H9 (cell line): ENCODE data around the gene CENPO. TPM values are rescaled to one million over a fixed set of nuclear protein-coding genes. Genes with fewer than 3 reads are reported as not detected.

ENCODE experiments used
- DNase-seq: peaks from one replicate; pipeline ENCODE4 v3.0.0-alpha.2; 2017
- H2AFZ ChIP-seq: one replicate; pipeline ENCODE4 v1.6.1; 2013; ENCODE audit warnings: mild to moderate bottlenecking, low read length, control low read depth, moderate library complexity
- H2AK5ac ChIP-seq: 2 replicates; pipeline ENCODE4 v1.6.1; 2013; ENCODE audit warnings: low read length, control low read depth, mixed read lengths; ENCODE audit not compliant: insufficient read length
- H2BK120ac ChIP-seq: one replicate; pipeline ENCODE4 v1.6.1; 2013; ENCODE audit warnings: low read depth, mild to moderate bottlenecking, low read length, control low read depth, inconsistent platforms; ENCODE audit not compliant: poor library complexity, severe bottlenecking
- H2BK12ac ChIP-seq: 2 replicates; pipeline ENCODE4 v1.6.1; 2013; ENCODE audit warnings: low read length, control low read depth, mixed read lengths, low read depth; ENCODE audit not compliant: insufficient read length
- H2BK15ac ChIP-seq: 2 replicates; pipeline ENCODE4 v1.6.1; 2013; ENCODE audit warnings: low read depth, low read length, control low read depth
- H2BK20ac ChIP-seq: one replicate; pipeline ENCODE4 v1.6.1; 2013; ENCODE audit warnings: low read depth, mild to moderate bottlenecking, low read length, control low read depth, inconsistent platforms; ENCODE audit not compliant: poor library complexity, severe bottlenecking
- H2BK5ac ChIP-seq: 2 replicates; pipeline ENCODE4 v1.6.1; 2013; ENCODE audit warnings: low read length, control low read depth, mixed read lengths; ENCODE audit not compliant: insufficient read length
- H3K14ac ChIP-seq: 2 replicates; pipeline ENCODE4 v1.6.1; 2013; ENCODE audit warnings: low read length, control low read depth; ENCODE audit not compliant: insufficient read depth
- H3K18ac ChIP-seq: 2 replicates; pipeline ENCODE4 v1.6.1; 2013; ENCODE audit warnings: low read depth, mild to moderate bottlenecking, mixed read lengths, low read length, control low read depth; ENCODE audit not compliant: insufficient read length
- H3K23ac ChIP-seq: 2 replicates; pipeline ENCODE4 v1.6.1; 2013; ENCODE audit warnings: low read length, control low read depth, mixed read lengths, low read depth; ENCODE audit not compliant: insufficient read length
- H3K23me2 ChIP-seq: 2 replicates; pipeline ENCODE4 v1.6.1; 2013; ENCODE audit warnings: low read depth, mild to moderate bottlenecking, mixed read lengths, low read length, control low read depth; ENCODE audit not compliant: insufficient read length, poor library complexity, severe bottlenecking
- H3K27ac ChIP-seq: 2 replicates; pipeline ENCODE4 v1.5.1; 2013; ENCODE audit warnings: low read length, control low read depth, mixed read lengths, low read depth; ENCODE audit not compliant: insufficient read length
- H3K27me3 ChIP-seq: 2 replicates; pipeline ENCODE4 v1.6.1; 2013; ENCODE audit warnings: low read length, control low read depth, inconsistent platforms; ENCODE audit not compliant: insufficient read depth
- H3K4ac ChIP-seq: 2 replicates; pipeline ENCODE4 v1.6.1; 2013; ENCODE audit warnings: low read depth, mild to moderate bottlenecking, control low read depth, inconsistent platforms, low read length, moderate library complexity
- H3K4me1 ChIP-seq: 2 replicates; pipeline ENCODE4 v1.6.1; 2013; ENCODE audit warnings: low read length, control low read depth, inconsistent platforms; ENCODE audit not compliant: insufficient read depth
- H3K4me2 ChIP-seq: 2 replicates; pipeline ENCODE4 v1.6.1; 2013; ENCODE audit warnings: low read length, control low read depth, mixed read lengths; ENCODE audit not compliant: insufficient read length, insufficient read depth
- H3K56ac ChIP-seq: 2 replicates; pipeline ENCODE4 v1.6.1; 2013; ENCODE audit warnings: low read depth, mild to moderate bottlenecking, mixed read lengths, low read length, control low read depth; ENCODE audit not compliant: insufficient read length
- H3K79me1 ChIP-seq: 2 replicates; pipeline ENCODE4 v1.6.1; 2013; ENCODE audit warnings: low read depth, mild to moderate bottlenecking, moderate library complexity, low read length, control low read depth, inconsistent platforms; ENCODE audit not compliant: insufficient read depth, poor library complexity, severe bottlenecking
- H3K79me2 ChIP-seq: 2 replicates; pipeline ENCODE4 v1.6.1; 2013; ENCODE audit warnings: low read length, control low read depth, inconsistent platforms; ENCODE audit not compliant: insufficient read depth
- H3K9ac ChIP-seq: 2 replicates; pipeline ENCODE4 v1.6.1; 2013; ENCODE audit warnings: low read length, control low read depth, mixed read lengths; ENCODE audit not compliant: insufficient read length; ENCODE audit errors: extremely low read depth
- H3K9me3 ChIP-seq: one replicate; pipeline ENCODE4 v1.6.1; 2013; ENCODE audit warnings: low read depth, low read length, inconsistent platforms; ENCODE audit not compliant: control insufficient read depth
- H3T11ph ChIP-seq: one replicate; pipeline ENCODE4 v1.6.1; 2013; ENCODE audit warnings: mild to moderate bottlenecking, low read length, control low read depth, inconsistent platforms
- H4K20me1 ChIP-seq: one replicate; pipeline ENCODE4 v1.6.1; 2013; ENCODE audit not compliant: control insufficient read depth, insufficient read length, insufficient read depth
- H4K5ac ChIP-seq: 2 replicates; pipeline ENCODE4 v1.6.1; 2013; ENCODE audit warnings: low read depth, mild to moderate bottlenecking, mixed read lengths, low read length, control low read depth; ENCODE audit not compliant: insufficient read length
- H4K8ac ChIP-seq: replicated peaks from 2 replicates; pipeline ENCODE4 v1.6.1; 2013; ENCODE audit warnings: low read length, control low read depth, mixed read lengths, low read depth; ENCODE audit not compliant: insufficient read length
- H4K91ac ChIP-seq: 2 replicates; pipeline ENCODE4 v1.6.1; 2013; ENCODE audit warnings: low read depth, mild to moderate bottlenecking, moderate library complexity, mixed read lengths, low read length, control low read depth; ENCODE audit not compliant: insufficient read length
- H3K27ac Mint-ChIP-seq, 3 experiments: 2 replicates in 2 of 3; 3 replicates in 1 of 3; pipeline ENCODE4 v1.8.0; 2020 to 2021; ENCODE audit warnings: mixed read lengths in 3 of 3, mild to moderate bottlenecking in 1 of 3, moderate library complexity in 1 of 3
- H3K27me3 Mint-ChIP-seq: 2 replicates; pipeline ENCODE4 v1.8.0; 2021; ENCODE audit warnings: low read depth, mild to moderate bottlenecking, moderate library complexity, mixed read lengths
- H3K36me3 Mint-ChIP-seq, 3 experiments: 2 replicates in 2 of 3; 3 replicates in 1 of 3; pipeline ENCODE4 v1.8.0; 2020 to 2021; ENCODE audit warnings: low read depth in 3 of 3, mixed read lengths in 3 of 3; ENCODE audit not compliant: insufficient read depth in 1 of 3
- H3K4me1 Mint-ChIP-seq, 2 experiments: 2 replicates each; pipeline ENCODE4 v1.8.0; 2020; ENCODE audit warnings: mixed read lengths in 2 of 2
- H3K4me3 Mint-ChIP-seq, 2 experiments: 2 replicates in 1 of 2; 3 replicates in 1 of 2; pipeline ENCODE4 v1.8.0; 2020 to 2021; ENCODE audit warnings: mild to moderate bottlenecking in 2 of 2, mixed read lengths in 2 of 2, moderate library complexity in 1 of 2
- H3K9me3 Mint-ChIP-seq, 2 experiments: 2 replicates in 1 of 2; 3 replicates in 1 of 2; pipeline ENCODE4 v1.8.0; 2020; ENCODE audit warnings: mild to moderate bottlenecking in 2 of 2, mixed read lengths in 2 of 2, moderate library complexity in 1 of 2
- WGBS: extraction: QIAGEN DNeasy Blood & Tissue Kit; methylation state at CpG from one replicate; pipeline ENCODE4 v1.1.7; 2013; ENCODE audit warnings: missing lambda C conversion rate, low lambda C conversion rate, mixed read lengths; ENCODE audit not compliant: insufficient read length; ENCODE audit errors: extremely low coverage; 5-methylcytosine and 5-hydroxymethylcytosine counted together
- total RNA-seq: library from RNA; stranded (reverse); gene quantifications from 2 replicates; pipeline ENCODE4 v1.2.1, GENCODE V29; 2021
- TF ChIP-seq, protein P1 (sequence below): fragments of 200-600 bp; sonication (generic); conservative IDR thresholded peaks from 3 replicates; pipeline ENCODE4 v1.8.0; 2021; ENCODE audit warnings: antibody characterized with exemption, mild to moderate bottlenecking

Gene CENPO
- total RNA-seq, 1 experiment from 2014 or later = 49.5 TPM

DNA sequence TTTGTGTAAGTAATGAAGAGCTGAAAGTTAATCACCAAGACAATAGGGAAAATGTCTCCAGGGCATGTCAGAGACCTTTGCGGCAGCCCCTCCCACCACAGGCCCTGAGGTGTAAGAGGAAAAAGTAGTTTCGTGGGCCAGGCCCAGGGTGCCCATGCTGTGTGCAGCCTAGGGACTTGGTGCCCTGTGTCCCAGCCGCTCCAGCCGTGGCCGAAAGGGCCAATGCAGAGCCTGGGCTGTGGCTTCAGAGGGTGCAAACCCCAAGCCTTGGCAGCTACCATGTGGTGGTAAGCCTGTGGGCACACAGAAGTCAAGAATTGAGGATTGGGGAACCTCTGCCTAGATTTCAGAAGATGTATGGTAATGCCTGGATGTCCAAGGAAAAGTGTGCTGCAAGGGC lies 52.5 kb downstream of the CENPO start:
- H2BK15ac ChIP-seq = no peak overlapping the region

More for the DNA sequence above, 52.5 kb downstream of the CENPO start:
- no peak overlapping the region for H3K27ac Mint-ChIP-seq
- Histone ChIP-seq H3K79me2 (no peaks in the 10 kb centered on the region), H2BK120ac (no peak overlapping the region), H3K18ac (no peak overlapping the region), H2BK5ac (no peak overlapping the region), H4K91ac (no peak overlapping the region), H3K4me2 (no peak overlapping the region), H3K56ac (no peak overlapping the region), H3K9ac (no peak overlapping the region), H3K79me1 (no peaks in the 10 kb centered on the region), H3K27me3 (no peaks in the 10 kb centered on the region), H3K9me3 (peaks cover 8% of the 10 kb centered on the region), H2AK5ac (no peak overlapping the region), H3K4me1 (no peaks in the 10 kb centered on the region), H3K23ac (no peak overlapping the region), H4K8ac (no peak overlapping the region), H2AFZ (no peak overlapping the region), H3T11ph (no peak overlapping the region), H2BK12ac (no peak overlapping the region), H4K5ac (no peak overlapping the region), H2BK20ac (no peak overlapping the region), H4K20me1 (no peaks in the 10 kb centered on the region), H3K23me2 (no peaks in the 10 kb centered on the region), H3K27ac (no peak overlapping the region), H3K4ac (no peak overlapping the region), H3K14ac (no peak overlapping the region)
- no peak overlapping the region for H3K4me3 Mint-ChIP-seq
- WGBS = no CpG with 5 or more reads among the region's 5 CpGs
- H3K36me3 Mint-ChIP-seq = peaks cover 28 to 43% (median 38%) of the 10 kb centered on the region in 3 experiments
- no peaks in the 10 kb centered on the region; the same call in 1 of the 2 replicates for H3K27me3 Mint-ChIP-seq
- DNase-seq = no peak
- TF ChIP-seq, protein P1, sequence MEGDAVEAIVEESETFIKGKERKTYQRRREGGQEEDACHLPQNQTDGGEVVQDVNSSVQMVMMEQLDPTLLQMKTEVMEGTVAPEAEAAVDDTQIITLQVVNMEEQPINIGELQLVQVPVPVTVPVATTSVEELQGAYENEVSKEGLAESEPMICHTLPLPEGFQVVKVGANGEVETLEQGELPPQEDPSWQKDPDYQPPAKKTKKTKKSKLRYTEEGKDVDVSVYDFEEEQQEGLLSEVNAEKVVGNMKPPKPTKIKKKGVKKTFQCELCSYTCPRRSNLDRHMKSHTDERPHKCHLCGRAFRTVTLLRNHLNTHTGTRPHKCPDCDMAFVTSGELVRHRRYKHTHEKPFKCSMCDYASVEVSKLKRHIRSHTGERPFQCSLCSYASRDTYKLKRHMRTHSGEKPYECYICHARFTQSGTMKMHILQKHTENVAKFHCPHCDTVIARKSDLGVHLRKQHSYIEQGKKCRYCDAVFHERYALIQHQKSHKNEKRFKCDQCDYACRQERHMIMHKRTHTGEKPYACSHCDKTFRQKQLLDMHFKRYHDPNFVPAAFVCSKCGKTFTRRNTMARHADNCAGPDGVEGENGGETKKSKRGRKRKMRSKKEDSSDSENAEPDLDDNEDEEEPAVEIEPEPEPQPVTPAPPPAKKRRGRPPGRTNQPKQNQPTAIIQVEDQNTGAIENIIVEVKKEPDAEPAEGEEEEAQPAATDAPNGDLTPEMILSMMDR = no peak
- H3K9me3 Mint-ChIP-seq = peaks cover 25 to 28% of the 10 kb centered on the region in 2 experiments
- H3K4me1 Mint-ChIP-seq = peaks cover 5 to 6% of the 10 kb centered on the region in 2 experiments; a peak in 3 of 4 replicates
